NAMALWA (cell line): ENCODE data around the gene S1PR3.

Experiments used
- DNase-seq: peaks from one replicate; pipeline ENCODE4 v3.0.0-alpha.2; 2015; ENCODE audit warnings: low spot score

S1PR3 gene

DNA sequence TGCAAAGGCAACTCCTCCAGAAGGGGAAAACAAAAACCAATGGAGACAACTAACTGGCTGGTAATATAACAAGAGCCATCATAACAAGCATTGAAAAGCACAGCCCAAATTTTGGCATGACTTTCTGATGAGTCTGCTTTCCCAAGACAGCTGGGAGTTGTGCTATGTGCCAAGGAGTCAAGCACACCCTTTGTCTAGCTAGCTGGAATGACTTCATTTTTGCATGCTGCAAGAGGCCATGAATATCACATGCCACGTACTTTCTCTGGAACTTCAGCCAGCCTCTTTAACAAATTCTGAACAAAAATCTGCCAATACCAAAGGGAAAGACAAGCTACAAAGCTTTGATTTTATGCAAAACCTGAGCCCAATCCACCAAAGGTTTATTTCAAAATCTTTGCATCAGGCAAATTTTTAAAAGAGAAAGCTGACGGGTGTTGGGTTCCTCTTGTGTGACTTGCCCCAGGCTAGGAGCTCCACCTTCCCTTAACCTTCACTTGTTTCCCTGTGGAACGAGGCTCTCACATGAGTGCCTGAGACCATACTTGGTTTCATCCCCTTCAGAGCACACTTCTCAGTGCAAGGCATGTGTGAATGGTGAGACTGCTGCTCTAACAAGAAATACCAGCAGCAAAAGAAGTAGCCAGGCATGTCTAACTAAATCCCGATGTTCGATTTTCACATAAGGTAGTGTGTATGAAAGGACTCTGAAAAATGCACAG lies 47.3 kb downstream of the S1PR3 start:
- no peak for DNase-seq

DNA sequence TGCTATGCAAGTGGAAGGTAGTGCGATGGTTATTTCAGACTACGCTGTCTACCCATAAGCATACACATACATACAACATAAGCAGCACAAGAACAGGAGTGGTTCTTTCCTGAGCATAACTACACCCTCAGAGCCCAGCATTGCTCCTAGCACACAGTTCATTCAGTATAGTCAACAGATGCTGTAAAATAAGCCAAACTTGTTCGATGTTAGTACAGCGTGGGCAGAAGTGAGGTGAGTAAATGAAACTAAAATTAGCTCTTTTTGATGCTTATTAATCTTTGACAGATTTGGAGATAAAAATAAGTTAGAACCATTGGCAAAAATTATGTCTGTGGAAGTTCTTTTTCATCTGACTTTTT lies 47.8 kb downstream of the S1PR3 start:
- DNase-seq, result no peak

DNA sequence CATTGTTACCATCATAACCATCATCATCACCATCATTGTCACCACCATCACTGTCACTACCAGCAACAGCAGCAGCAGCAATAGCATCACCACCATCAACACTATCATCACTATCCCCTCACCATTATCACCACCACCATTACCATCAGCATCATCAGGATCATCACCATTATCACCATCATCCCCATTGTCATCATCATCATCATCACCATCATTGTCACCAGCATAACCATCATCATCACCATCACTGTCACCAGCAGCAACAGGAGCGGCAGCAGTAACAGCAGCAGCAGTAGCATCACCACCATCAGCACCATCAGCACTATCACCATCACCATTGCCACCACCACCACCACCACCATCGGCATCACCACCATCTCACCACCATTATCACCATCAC lies 48.4 kb downstream of the S1PR3 start:
- no peak for DNase-seq

DNA sequence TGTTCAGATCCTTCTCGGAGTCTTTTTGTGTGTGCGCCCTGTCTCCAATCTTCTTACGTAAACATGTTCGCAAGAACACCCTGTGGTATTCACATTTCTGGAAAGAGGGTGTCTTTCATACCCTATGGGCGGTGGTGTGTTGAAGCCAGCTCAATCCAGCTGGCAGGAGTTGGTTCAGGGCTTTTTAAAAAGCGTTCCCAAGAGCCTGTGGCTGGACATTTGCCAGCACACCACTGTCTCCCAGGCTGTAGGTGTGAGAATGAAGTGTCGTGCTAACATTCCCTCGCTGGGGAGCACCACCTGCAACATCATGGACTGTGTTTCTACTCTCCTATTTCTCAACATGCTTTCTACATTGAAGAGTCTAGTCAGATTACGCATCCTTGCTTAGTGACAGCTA lies 51.7 kb downstream of the S1PR3 start:
- no peak for DNase-seq

DNA sequence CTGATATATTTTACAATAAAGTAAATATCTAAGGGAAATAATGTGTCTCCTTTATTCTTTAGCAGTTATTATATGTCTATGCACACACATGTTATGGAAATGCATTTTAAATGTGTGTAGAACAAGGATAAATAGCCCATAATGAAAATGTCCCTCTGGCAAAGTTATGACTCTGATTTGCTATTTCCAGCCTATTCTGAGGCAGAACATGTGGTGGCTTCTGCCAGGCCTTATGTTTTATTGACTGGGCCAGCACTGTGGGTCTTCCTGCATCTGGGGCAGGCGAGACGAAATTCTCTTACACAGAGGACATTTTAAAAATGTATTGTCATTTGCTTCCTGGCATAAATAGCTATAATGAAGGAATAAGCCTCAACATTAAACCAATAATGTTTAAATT lies 52.8 kb downstream of the S1PR3 start:
- no peak for DNase-seq

DNA sequence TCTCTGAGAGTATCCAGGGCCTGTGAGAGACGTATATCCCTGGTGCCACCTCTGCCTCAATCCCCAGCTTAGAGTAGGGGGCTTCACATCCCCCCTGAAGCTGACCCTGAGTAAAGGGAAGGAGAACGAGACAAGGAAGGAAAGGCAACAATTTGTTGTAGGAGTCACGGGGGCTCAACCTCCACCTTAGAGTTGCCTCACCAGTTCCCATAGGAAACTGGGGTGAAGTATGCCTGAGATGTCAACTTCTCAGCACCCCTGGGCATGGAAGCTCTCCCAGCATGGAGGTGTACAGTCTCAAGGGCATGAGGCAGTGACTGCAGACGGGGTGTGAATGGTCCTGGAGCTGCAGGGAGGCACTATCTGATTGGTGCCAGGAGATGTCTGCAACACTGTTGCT lies 53.6 kb downstream of the S1PR3 start:
- no peak for DNase-seq

DNA sequence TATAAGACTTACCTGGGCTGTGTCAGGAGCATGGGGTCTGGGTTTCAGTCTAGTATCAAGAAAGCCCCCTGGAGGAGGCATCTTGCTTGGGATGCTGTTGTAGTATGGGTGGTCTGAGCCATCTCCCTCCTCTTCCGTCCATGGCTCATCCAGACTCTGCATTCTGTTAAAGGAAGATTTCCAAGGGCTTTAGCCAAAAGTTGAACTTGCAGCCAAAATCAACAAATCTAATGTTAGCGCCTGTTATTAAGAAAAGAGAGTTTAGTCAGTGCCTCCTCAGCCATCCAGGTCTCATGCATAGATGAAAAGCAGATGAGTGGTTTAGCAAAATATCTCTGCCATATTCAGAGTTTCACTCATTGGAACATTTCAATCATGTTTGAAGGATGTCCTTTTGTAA lies 55.6 kb downstream of the S1PR3 start:
- no peak for DNase-seq

DNA sequence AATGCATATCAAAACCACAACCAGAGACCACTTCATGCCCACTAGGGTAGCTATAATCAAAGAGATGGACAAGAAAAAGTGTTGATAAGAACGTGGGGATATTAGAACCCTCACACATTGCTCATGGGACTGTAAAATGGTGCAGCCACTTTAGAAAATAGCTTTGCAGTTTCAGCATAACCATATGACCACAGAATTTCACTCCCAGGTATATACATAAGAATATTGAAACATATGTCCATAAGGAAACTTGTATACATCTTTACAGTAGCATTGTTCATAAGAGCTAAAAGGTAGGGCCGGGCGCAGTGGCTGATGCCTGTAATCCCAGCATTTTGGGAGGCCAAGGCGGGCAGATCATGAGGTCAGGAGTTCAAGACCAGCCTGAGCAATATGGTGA lies 56.4 kb downstream of the S1PR3 start:
- no peak for DNase-seq

DNA sequence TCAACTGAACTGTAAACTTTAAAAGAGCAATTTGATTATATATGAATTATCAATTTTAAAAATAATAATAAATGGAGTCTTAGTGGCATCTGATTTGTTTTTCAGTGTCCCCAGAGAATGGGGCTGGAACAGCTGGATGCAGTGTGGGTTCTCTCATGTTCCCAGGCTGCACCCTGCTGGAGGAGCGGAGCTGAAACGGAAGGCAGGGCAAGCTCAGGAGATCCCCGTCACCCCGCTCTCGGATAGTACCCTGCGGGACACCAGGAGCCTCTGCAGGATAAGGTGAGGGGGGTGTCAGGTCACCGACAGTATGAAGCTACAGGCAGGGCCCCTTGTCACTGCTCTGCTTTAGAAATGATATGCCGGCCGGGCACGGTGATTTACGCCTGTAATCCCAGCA lies 57.3 kb downstream of the S1PR3 start:
- no peak for DNase-seq

DNA sequence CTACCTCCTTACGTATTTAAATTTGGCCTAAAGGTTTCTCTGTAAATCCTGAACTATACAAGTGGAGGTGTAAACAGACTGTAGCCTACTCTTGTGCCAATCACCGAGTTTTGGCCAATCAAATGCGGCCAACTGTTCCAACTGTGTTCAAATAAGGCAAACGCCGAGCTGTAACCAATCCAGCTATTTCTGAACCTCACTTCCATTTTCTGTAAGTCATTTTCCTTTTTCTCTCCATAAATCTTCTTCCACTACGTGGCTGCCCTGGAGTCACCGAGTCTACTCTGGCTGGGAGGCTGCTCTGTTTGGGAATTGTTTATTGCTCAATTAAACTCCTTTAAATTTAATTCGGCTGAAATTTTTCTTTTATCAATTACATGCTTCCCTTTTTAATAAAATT lies 58.4 kb downstream of the S1PR3 start:
- no peak for DNase-seq

DNA sequence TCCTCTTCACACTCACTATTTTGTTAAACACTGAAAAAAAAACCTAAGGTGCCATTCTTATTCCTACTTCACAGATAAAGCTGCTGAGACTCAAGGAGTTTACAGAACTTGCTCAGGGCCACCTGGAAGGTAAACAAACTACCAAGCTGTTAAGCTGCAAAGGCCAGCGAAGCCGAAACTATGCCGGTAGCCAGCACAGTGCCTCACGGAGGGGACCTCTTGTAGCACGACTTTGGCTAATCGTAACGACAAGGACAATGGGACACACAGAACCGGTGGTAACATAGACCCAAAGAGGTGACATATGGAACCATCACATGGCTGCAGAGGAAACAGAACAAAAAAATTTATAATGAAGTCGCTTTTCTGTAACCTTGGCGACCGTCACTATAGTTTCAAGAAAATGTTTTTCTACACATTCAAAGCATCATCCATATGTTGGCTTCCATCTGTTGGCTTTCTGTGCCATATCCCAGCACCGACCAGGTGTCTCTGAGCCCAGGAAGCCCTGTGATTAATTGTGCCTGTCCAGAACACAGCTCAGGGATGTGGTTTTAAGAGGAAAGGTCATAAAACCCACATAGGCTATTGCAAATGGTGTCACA lies 60.3 kb downstream of the S1PR3 start:
- DNase-seq, result no peak

DNA sequence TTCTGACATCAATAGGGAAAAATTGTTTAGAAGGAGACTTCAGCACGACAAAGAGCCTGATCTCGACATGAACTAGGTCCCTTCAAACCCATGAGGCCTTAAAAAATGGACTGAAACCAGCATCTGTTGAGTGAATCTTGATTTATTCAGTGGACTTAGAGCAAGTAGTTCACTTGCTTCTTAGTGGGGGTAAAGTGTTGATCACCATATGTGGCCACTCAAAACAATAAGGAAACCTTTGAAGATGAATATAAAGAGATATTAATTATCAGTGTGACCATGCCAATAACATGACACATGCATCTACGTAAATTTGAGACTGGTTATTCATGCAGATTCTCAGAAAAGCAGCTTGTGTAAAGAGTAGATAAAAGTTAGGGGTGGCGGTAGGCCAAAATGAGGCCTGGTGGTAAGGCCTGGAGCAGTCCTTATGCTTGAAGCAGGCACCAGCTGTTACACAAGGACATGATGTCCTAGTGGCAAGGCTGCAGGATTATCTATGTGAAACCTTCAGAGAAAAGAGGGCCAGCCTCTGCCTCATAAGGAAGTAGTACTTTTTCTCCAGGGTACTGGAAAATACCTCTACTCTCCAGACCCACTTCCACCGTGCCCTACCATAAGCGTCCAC lies 61.3 kb downstream of the S1PR3 start:
- no peak for DNase-seq

DNA sequence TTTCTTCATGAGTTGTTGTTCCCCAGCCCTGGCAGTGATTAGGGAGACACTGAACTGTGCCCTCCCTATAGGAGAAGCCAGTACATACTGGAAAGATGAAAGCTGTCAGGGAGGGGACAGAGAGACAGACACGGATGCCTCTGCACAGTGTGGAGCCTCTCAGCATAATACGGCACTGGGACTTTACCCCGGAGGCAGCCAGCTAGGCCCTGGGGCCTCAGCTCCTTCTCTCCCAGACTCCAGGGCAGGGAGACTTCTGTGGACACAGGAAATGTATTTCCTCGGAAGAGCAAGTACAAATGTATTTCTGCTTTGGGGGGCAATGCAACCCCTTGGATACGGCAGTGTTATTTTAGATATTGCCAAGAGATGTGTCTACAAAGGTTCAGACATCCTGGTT lies 62.0 kb downstream of the S1PR3 start:
- DNase-seq, result no peak
